ENCODE data around the gene POU3F1.

DNA sequence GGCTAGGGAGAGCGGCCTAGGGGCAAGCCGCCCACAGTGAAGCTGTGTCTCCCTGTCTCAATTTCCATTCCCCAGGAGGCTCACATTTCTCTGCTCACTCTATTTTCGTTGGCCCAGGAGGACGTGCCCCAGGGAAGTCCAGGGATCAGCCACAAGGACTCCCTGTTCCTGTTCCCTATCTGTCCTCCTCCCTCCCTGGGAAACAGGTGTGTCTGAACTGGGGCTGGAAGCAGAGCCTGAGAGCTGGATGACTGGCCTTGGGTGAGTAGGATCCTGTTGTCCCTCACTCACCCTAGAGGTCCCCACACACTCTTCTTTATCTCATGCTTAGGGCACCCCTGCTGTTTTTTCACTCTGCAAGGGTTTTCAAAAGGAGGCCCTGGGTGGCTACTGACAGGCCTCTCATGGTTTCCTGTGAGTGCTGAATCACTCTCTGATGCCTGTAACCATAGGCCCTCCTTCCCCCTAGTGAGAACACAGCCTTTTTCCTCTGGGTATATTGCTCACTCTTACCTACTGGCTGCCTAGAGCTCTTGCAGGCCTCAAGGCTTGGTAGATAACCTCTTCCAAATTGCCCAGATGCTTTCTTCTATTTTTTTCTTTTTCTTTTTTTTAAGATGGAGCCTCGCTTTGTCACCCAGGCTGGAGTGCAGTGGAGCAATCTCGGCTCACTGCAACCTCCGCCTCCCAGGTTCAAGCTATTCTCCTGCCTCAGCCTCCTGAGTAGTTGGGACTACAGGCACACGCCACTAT is 37.3 kb downstream of the POU3F1 start:
- TF ChIP-seq, protein P1, sequence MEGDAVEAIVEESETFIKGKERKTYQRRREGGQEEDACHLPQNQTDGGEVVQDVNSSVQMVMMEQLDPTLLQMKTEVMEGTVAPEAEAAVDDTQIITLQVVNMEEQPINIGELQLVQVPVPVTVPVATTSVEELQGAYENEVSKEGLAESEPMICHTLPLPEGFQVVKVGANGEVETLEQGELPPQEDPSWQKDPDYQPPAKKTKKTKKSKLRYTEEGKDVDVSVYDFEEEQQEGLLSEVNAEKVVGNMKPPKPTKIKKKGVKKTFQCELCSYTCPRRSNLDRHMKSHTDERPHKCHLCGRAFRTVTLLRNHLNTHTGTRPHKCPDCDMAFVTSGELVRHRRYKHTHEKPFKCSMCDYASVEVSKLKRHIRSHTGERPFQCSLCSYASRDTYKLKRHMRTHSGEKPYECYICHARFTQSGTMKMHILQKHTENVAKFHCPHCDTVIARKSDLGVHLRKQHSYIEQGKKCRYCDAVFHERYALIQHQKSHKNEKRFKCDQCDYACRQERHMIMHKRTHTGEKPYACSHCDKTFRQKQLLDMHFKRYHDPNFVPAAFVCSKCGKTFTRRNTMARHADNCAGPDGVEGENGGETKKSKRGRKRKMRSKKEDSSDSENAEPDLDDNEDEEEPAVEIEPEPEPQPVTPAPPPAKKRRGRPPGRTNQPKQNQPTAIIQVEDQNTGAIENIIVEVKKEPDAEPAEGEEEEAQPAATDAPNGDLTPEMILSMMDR (conservative IDR thresholded peaks at IDR 0.05; ENCODE audit: low read length), result no peak
- TF ChIP-seq EZH2phosphoT487 (IDR thresholded peaks at IDR 0.05; ENCODE audit: borderline replicate concordance, low read depth, low read length), result no peak
